ENCODE measurements around the gene CDC14B. TPM values are rescaled to one million over a fixed set of nuclear protein-coding genes. Genes with fewer than 3 reads are reported as not detected.

Gene CDC14B
- total RNA-seq, 1 donor from 2014 or later, result 21.4 TPM

- Mint-ChIP-seq H3K27me3 (ENCODE audit: unreplicated experiment) (no peaks in the 10 kb centered on the region), H3K36me3 (ENCODE audit: low read depth, unreplicated experiment) (peaks cover 8% of the 10 kb centered on the region), H3K4me1 (ENCODE audit: unreplicated experiment) (no peaks in the 10 kb centered on the region), H3K9me3 (ENCODE audit: unreplicated experiment) (no peaks in the 10 kb centered on the region), H3K27ac (ENCODE audit: unreplicated experiment) (no peak overlapping the region), H3K4me3 (ENCODE audit: unreplicated experiment) (no peak overlapping the region)
- DNase-seq (ENCODE audit: low spot score), result no peak
- TF ChIP-seq, protein P1, sequence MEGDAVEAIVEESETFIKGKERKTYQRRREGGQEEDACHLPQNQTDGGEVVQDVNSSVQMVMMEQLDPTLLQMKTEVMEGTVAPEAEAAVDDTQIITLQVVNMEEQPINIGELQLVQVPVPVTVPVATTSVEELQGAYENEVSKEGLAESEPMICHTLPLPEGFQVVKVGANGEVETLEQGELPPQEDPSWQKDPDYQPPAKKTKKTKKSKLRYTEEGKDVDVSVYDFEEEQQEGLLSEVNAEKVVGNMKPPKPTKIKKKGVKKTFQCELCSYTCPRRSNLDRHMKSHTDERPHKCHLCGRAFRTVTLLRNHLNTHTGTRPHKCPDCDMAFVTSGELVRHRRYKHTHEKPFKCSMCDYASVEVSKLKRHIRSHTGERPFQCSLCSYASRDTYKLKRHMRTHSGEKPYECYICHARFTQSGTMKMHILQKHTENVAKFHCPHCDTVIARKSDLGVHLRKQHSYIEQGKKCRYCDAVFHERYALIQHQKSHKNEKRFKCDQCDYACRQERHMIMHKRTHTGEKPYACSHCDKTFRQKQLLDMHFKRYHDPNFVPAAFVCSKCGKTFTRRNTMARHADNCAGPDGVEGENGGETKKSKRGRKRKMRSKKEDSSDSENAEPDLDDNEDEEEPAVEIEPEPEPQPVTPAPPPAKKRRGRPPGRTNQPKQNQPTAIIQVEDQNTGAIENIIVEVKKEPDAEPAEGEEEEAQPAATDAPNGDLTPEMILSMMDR (IDR thresholded peaks at IDR 0.05; ENCODE audit: unreplicated experiment), result no peak
Measured at GRCh38 chr9:96524764-96525163, 94.9 kb downstream of the CDC14B start.

- no peak overlapping the region for H3K27ac Mint-ChIP-seq (ENCODE audit: unreplicated experiment)
- no peaks in the 10 kb centered on the region for H3K27me3 Mint-ChIP-seq (ENCODE audit: unreplicated experiment)
- TF ChIP-seq, protein P1 (IDR thresholded peaks at IDR 0.05; ENCODE audit: unreplicated experiment), result no peak
- H3K36me3 Mint-ChIP-seq (ENCODE audit: low read depth, unreplicated experiment), result peaks cover 8% of the 10 kb centered on the region
- no peak for DNase-seq (ENCODE audit: low spot score)
- H3K4me1 Mint-ChIP-seq (ENCODE audit: unreplicated experiment), result no peaks in the 10 kb centered on the region
- H3K4me3 Mint-ChIP-seq (ENCODE audit: unreplicated experiment), result no peak overlapping the region
- H3K9me3 Mint-ChIP-seq (ENCODE audit: unreplicated experiment), result no peaks in the 10 kb centered on the region
Measured at GRCh38 chr9:96524045-96524444, 95.6 kb downstream of the CDC14B start.

DNA sequence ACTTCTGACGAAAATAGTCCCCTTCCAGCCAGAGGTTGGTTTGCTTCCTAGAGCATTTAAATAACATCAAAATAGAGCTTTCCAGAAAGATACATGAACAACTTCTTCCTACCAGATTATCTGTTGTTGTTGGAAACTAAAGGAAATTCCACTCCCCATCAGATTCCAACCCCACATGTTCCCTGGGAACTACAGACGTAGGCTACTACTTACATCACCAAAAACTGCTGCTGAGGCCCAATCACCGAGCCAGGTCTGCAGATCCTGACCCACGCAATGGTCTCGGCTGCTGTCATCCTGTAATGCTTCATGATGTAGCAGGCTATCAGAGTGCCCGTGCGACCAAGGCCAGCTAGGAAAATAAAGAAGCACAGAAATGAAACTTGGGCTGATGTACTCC, 96.3 kb downstream of the CDC14B start:
- Mint-ChIP-seq H3K36me3 (ENCODE audit: low read depth, unreplicated experiment) (peaks cover 8% of the 10 kb centered on the region), H3K4me3 (ENCODE audit: unreplicated experiment) (no peak overlapping the region), H3K9me3 (ENCODE audit: unreplicated experiment) (no peaks in the 10 kb centered on the region), H3K27ac (ENCODE audit: unreplicated experiment) (no peak overlapping the region), H3K27me3 (ENCODE audit: unreplicated experiment) (no peaks in the 10 kb centered on the region), H3K4me1 (ENCODE audit: unreplicated experiment) (no peaks in the 10 kb centered on the region)
- TF ChIP-seq, protein P1 (IDR thresholded peaks at IDR 0.05; ENCODE audit: unreplicated experiment), result no peak
- no peak for DNase-seq (ENCODE audit: low spot score)

- peaks cover 8% of the 10 kb centered on the region for H3K36me3 Mint-ChIP-seq (ENCODE audit: low read depth, unreplicated experiment)
- H3K9me3 Mint-ChIP-seq (ENCODE audit: unreplicated experiment), result no peaks in the 10 kb centered on the region
- H3K27me3 Mint-ChIP-seq (ENCODE audit: unreplicated experiment), result no peaks in the 10 kb centered on the region
- no peaks in the 10 kb centered on the region for H3K4me1 Mint-ChIP-seq (ENCODE audit: unreplicated experiment)
- no peak for DNase-seq (ENCODE audit: low spot score)
- no peak overlapping the region for H3K27ac Mint-ChIP-seq (ENCODE audit: unreplicated experiment)
- H3K4me3 Mint-ChIP-seq (ENCODE audit: unreplicated experiment), result no peak overlapping the region
- TF ChIP-seq, protein P1 (IDR thresholded peaks at IDR 0.05; ENCODE audit: unreplicated experiment), result no peak
Measured at GRCh38 chr9:96522366-96522765, 97.3 kb downstream of the CDC14B start.

DNA sequence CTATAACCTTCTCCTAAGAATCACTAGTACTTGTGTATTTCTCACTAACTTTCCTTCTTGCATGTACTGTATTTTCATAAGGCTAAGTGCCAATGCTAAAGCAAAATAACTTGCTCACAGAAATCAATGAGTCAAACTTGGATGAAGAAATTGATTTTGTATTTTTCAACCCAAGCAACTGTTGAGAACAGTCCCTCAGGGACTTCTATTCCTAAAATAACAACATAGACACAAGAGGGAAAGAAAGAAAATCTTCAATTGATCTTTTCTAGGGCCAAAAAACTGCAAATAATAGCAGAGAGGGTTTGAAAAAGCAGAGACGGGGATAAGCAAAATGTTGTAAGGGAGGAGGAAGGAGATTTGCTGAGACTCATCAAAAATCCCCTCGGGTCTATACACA, 99.9 kb downstream of the CDC14B start:
- TF ChIP-seq, protein P1 (IDR thresholded peaks at IDR 0.05; ENCODE audit: unreplicated experiment), result no peak
- no peak overlapping the region for H3K4me3 Mint-ChIP-seq (ENCODE audit: unreplicated experiment)
- H3K9me3 Mint-ChIP-seq (ENCODE audit: unreplicated experiment), result no peaks in the 10 kb centered on the region
- no peaks in the 10 kb centered on the region for H3K4me1 Mint-ChIP-seq (ENCODE audit: unreplicated experiment)
- no peak for DNase-seq (ENCODE audit: low spot score)
- H3K27ac Mint-ChIP-seq (ENCODE audit: unreplicated experiment), result no peak overlapping the region
- H3K27me3 Mint-ChIP-seq (ENCODE audit: unreplicated experiment), result no peaks in the 10 kb centered on the region
- peaks cover 4% of the 10 kb centered on the region for H3K36me3 Mint-ChIP-seq (ENCODE audit: low read depth, unreplicated experiment)
